ENCODE measurements around the gene GDF10. TPM values are rescaled to one million over a fixed set of nuclear protein-coding genes. Genes with fewer than 3 reads are reported as not detected.

Gene GDF10
- total and polyA plus RNA-seq, 9 of the 15 experiments (the other 6 are each of a cell fraction or from before 2014, with no cell fraction given): 0.03 to 0.20 (median 0.11) TPM; not detected in 6

DNA sequence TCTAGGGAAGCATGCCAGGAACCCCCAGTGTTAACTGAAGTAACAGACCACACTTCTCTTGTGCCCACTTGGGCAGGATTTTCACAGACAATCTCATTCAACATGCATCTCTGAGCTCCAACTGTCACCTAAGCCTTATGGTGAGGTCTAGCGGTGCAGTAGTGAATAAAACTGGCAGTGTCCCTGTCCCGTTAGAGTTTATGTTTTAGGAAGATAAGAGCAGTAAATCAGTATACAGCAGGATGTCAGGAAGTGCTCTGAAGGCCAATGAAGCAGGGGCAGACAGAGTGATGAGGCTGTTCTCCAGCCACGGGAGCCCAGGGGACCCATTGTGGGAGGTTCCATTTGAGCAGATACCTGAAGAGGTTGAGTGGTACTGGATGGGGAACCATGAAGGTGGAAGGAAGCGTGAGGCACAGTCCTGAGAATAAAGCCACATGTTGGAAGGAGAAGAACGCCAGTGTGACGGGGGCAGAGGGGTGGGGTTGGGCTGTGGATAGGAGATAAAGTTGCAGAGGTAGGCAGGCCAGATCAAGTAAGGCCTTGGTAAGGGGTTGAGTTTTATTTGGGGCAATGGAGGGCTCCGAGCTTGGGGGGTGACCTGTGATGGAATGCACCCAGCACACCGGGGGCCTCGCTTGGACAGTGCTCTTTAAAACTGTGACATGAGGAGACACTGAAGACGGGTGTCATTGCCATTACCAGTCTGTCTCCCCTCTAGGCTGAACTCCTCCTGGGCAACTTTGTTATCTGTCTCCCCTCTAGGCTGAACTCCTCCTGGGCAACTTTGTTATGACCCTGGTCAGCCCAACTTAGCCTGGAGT is 6.6 kb downstream of the GDF10 start (continued):
- TF ChIP-seq, protein P1, sequence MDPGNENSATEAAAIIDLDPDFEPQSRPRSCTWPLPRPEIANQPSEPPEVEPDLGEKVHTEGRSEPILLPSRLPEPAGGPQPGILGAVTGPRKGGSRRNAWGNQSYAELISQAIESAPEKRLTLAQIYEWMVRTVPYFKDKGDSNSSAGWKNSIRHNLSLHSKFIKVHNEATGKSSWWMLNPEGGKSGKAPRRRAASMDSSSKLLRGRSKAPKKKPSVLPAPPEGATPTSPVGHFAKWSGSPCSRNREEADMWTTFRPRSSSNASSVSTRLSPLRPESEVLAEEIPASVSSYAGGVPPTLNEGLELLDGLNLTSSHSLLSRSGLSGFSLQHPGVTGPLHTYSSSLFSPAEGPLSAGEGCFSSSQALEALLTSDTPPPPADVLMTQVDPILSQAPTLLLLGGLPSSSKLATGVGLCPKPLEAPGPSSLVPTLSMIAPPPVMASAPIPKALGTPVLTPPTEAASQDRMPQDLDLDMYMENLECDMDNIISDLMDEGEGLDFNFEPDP (CRISPR knock-in tag; IDR thresholded peaks at IDR 0.05): no peak
- TF ChIP-seq NRF1 (conservative IDR thresholded peaks at IDR 0.05 in 1 of 2, IDR thresholded peaks at IDR 0.05 in 1 of 2): peak in 1 of 2 experiments; percentile 22; a peak in 1 of 4 replicates
- no peak for TF ChIP-seq TBL1XR1 (IDR thresholded peaks at IDR 0.05; ENCODE audit: low read length in 2 of 2)
- no peak for TF ChIP-seq GABPB1 (CRISPR knock-in tag; IDR thresholded peaks at IDR 0.05)
- TF ChIP-seq SMARCC2 (IDR thresholded peaks at IDR 0.05; ENCODE audit: low read depth): 0 out of 2 replicates have a peak, but pooled peaks have one; percentile 57
- TF ChIP-seq, protein P2, sequence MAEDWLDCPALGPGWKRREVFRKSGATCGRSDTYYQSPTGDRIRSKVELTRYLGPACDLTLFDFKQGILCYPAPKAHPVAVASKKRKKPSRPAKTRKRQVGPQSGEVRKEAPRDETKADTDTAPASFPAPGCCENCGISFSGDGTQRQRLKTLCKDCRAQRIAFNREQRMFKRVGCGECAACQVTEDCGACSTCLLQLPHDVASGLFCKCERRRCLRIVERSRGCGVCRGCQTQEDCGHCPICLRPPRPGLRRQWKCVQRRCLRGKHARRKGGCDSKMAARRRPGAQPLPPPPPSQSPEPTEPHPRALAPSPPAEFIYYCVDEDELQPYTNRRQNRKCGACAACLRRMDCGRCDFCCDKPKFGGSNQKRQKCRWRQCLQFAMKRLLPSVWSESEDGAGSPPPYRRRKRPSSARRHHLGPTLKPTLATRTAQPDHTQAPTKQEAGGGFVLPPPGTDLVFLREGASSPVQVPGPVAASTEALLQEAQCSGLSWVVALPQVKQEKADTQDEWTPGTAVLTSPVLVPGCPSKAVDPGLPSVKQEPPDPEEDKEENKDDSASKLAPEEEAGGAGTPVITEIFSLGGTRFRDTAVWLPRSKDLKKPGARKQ (CRISPR knock-in tag; IDR thresholded peaks at IDR 0.05): no peak
- no peak for TF ChIP-seq POLR2H (tag; IDR thresholded peaks at IDR 0.05; ENCODE audit: low read depth)
- no peak for TF ChIP-seq ILF3 (IDR thresholded peaks at IDR 0.05; ENCODE audit: borderline replicate concordance)
- TF ChIP-seq ILK (tag; IDR thresholded peaks at IDR 0.05; ENCODE audit: borderline replicate concordance, low read depth): no peak
- TF ChIP-seq, protein P3, sequence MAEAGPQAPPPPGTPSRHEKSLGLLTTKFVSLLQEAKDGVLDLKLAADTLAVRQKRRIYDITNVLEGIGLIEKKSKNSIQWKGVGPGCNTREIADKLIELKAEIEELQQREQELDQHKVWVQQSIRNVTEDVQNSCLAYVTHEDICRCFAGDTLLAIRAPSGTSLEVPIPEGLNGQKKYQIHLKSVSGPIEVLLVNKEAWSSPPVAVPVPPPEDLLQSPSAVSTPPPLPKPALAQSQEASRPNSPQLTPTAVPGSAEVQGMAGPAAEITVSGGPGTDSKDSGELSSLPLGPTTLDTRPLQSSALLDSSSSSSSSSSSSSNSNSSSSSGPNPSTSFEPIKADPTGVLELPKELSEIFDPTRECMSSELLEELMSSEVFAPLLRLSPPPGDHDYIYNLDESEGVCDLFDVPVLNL (CRISPR knock-in tag; IDR thresholded peaks at IDR 0.05; ENCODE audit: low read depth): no peak
- no peak for TF ChIP-seq BRCA1 (IDR thresholded peaks at IDR 0.05)
- TF ChIP-seq BRCA1 (CRISPR knock-in tag; IDR thresholded peaks at IDR 0.05): no peak
- peak; percentile 41; the same call in 1 of the 2 replicates for TF ChIP-seq MYC (IDR thresholded peaks at IDR 0.05; ENCODE audit: low read depth, low read length)
- no peak for TF ChIP-seq MYC (CRISPR knock-in tag; IDR thresholded peaks at IDR 0.05; ENCODE audit: borderline replicate concordance, low read depth)
- TF ChIP-seq, protein P4, sequence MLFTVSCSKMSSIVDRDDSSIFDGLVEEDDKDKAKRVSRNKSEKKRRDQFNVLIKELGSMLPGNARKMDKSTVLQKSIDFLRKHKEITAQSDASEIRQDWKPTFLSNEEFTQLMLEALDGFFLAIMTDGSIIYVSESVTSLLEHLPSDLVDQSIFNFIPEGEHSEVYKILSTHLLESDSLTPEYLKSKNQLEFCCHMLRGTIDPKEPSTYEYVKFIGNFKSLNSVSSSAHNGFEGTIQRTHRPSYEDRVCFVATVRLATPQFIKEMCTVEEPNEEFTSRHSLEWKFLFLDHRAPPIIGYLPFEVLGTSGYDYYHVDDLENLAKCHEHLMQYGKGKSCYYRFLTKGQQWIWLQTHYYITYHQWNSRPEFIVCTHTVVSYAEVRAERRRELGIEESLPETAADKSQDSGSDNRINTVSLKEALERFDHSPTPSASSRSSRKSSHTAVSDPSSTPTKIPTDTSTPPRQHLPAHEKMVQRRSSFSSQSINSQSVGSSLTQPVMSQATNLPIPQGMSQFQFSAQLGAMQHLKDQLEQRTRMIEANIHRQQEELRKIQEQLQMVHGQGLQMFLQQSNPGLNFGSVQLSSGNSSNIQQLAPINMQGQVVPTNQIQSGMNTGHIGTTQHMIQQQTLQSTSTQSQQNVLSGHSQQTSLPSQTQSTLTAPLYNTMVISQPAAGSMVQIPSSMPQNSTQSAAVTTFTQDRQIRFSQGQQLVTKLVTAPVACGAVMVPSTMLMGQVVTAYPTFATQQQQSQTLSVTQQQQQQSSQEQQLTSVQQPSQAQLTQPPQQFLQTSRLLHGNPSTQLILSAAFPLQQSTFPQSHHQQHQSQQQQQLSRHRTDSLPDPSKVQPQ (CRISPR knock-in tag; IDR thresholded peaks at IDR 0.05; ENCODE audit: borderline replicate concordance): no peak
- no peak for TF ChIP-seq ZNF551 (CRISPR knock-in tag; IDR thresholded peaks at IDR 0.05)
- no peak for TF ChIP-seq TFAM (CRISPR knock-in tag; conservative IDR thresholded peaks at IDR 0.05)
- TF ChIP-seq FOXA3 (CRISPR knock-in tag; conservative IDR thresholded peaks at IDR 0.05 in 1 of 2, IDR thresholded peaks at IDR 0.05 in 1 of 2): no peak
- TF ChIP-seq DNMT1 (IDR thresholded peaks at IDR 0.05): no peak
- no peak for TF ChIP-seq ZNF436 (CRISPR knock-in tag; IDR thresholded peaks at IDR 0.05)
- TF ChIP-seq ZNF165 (CRISPR knock-in tag; IDR thresholded peaks at IDR 0.05; ENCODE audit: borderline replicate concordance): no peak

All from K562 (cell line).